ENCODE data around the gene IGFBPL1.
A peak's percentile ranks its signal among the peaks of the same experiment; 100 is the strongest.

IGFBPL1 gene

DNA sequence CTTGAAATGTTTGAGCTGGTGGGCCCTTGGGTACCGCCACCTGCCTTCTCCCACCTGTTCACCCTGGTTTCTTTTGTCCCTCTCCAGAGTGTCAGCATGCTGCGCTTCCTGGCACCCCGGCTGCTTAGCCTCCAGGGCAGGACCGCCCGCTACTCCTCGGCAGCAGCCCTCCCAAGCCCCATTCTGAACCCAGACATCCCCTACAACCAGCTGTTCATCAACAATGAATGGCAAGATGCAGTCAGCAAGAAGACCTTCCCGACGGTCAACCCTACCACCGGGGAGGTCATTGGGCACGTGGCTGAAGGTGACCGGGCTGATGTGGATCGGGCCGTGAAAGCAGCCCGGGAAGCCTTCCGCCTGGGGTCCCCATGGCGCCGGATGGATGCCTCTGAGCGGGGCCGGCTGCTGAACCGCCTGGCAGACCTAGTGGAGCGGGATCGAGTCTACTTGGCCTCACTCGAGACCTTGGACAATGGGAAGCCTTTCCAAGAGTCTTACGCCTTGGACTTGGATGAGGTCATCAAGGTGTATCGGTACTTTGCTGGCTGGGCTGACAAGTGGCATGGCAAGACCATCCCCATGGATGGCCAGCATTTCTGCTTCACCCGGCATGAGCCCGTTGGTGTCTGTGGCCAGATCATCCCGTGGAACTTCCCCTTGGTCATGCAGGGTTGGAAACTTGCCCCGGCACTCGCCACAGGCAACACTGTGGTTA, 28.4 kb downstream of the IGFBPL1 start:
- H3K4me1 Mint-ChIP-seq (ENCODE audit: low read depth) = peaks cover 15% of the 10 kb centered on the region
- no peak overlapping the region for H3K4me3 Mint-ChIP-seq
- H3K9me3 Mint-ChIP-seq = no peaks in the 10 kb centered on the region
- H3K27me3 Mint-ChIP-seq (ENCODE audit: low read depth) = peaks cover 5% of the 10 kb centered on the region
- peaks cover 7% of the 10 kb centered on the region for H3K36me3 Mint-ChIP-seq (ENCODE audit: low read depth)
- no peak overlapping the region for H3K27ac Mint-ChIP-seq

DNA sequence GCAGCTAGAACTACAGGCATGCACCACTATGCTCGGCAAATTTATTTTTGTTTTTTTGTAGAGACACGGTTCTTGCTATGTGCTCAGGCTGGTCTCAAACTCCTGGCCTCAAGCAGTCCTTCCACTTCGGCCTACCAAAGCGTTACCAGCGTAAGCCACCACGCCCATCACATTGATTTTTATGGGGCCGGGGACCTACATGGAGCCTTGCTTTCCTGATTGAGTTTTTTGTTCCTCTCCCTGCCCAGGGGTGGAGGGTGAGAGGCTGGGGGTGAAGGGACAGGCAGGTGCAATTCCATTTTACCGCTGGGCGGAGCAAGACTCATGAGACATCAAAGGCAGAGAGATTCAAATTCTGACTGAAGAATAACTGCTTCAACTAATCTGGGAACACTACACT, 29.8 kb downstream of the IGFBPL1 start:
- peaks cover 16% of the 10 kb centered on the region for H3K27me3 Mint-ChIP-seq (ENCODE audit: low read depth)
- H3K27ac Mint-ChIP-seq = no peak overlapping the region
- no peak overlapping the region for H3K4me3 Mint-ChIP-seq
- no peaks in the 10 kb centered on the region for H3K9me3 Mint-ChIP-seq
- H3K4me1 Mint-ChIP-seq (ENCODE audit: low read depth) = peaks cover 15% of the 10 kb centered on the region
- peaks cover 7% of the 10 kb centered on the region for H3K36me3 Mint-ChIP-seq (ENCODE audit: low read depth)

DNA sequence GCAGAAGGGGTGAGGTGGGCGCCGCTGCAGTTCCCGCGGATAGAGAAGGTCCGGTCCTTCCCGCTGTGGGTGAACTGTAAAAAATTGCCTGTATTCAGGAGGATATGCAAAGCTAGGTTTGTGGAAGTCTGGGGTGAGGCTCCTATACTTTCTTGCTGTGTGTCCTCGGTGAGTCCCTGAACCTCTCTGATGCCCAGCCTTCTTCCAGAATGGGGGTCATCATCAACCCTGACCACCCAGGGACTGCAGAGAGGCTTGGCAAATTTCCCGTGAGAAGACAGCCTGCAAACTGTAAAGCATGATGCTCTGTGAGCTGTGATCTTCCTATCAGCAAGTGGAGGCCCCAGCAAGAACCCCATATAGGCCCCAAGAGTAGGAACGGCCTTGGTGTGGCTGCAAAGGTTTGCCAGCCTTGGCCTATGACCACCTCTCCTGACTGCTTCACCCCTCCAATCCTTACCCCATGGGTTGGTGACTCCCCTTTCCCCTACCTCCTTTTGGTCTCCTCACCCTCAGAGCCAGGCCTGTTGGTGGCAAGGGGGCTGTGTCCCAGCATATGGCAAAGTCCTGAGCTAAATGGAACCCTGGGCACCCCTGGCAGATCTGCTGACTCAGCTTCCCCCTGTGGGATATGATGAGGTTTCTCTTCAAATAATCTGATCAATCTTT, 31.0 kb downstream of the IGFBPL1 start:
- Mint-ChIP-seq H3K27ac (peak overlapping the region; percentile 75), H3K4me1 (ENCODE audit: low read depth) (peaks cover 15% of the 10 kb centered on the region), H3K9me3 (no peaks in the 10 kb centered on the region), H3K4me3 (peak overlapping the region; percentile 89), H3K27me3 (ENCODE audit: low read depth) (peaks cover 19% of the 10 kb centered on the region), H3K36me3 (ENCODE audit: low read depth) (peaks cover 7% of the 10 kb centered on the region)

DNA sequence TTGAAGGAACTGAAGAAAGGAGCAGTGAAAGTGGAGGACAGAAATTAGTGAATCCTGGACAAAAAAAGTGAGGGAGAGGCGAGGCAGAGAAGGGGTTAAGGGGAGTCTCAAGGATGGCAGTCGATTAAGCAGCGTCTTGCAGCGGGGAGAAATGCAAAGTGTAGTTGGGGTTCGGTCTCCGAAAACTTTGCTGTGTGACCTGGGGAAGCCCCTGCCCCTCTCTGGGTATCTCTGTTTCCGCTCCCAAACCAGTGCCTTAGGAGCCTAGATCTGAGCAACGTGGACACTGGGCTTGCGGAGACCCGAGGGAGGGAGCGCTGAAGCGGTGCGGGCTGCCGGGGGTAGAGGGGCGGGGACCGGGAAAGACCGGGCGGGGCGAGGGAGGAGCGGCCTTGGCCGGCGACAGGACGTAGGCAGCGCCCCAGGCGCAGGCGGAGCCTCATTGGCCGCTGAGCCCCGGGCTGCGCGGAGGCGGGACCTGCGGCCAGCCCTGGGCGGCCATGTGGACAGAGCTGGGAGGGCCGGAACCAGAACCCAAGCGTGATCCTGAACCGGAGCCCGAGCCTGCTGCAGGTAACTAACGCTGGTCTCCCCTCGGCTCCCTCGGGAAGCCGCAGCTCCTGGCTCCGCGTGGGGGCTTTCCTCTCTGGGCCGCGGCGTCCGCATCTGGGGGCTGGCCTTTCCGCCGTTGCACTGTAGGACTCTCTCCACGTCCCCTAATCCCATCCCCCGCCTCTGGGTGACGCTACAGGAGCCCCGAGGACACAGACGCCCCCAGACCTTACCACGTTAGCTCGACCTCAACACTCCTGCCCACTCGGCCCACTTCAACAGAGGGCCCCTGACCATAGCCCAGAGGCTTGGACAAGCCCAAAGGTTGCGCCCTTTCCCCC, 31.8 kb downstream of the IGFBPL1 start, which contains the start of gene ALDH1B1:
TSS of gene ALDH1B1 (plus strand) at position 468 of the 893 bp plus-strand sequence. CDS start 3,047 bp downstream, outside the sequence.
- Mint-ChIP-seq H3K27me3 (ENCODE audit: low read depth) (peaks cover 19% of the 10 kb centered on the region), H3K36me3 (ENCODE audit: low read depth) (peaks cover 3% of the 10 kb centered on the region), H3K9me3 (no peaks in the 10 kb centered on the region), H3K27ac (peak within 1 kb of the TSS; percentile 75), H3K4me3 (peak within 1 kb of the TSS; percentile 89), H3K4me1 (ENCODE audit: low read depth) (peaks cover 15% of the 10 kb centered on the region)

DNA sequence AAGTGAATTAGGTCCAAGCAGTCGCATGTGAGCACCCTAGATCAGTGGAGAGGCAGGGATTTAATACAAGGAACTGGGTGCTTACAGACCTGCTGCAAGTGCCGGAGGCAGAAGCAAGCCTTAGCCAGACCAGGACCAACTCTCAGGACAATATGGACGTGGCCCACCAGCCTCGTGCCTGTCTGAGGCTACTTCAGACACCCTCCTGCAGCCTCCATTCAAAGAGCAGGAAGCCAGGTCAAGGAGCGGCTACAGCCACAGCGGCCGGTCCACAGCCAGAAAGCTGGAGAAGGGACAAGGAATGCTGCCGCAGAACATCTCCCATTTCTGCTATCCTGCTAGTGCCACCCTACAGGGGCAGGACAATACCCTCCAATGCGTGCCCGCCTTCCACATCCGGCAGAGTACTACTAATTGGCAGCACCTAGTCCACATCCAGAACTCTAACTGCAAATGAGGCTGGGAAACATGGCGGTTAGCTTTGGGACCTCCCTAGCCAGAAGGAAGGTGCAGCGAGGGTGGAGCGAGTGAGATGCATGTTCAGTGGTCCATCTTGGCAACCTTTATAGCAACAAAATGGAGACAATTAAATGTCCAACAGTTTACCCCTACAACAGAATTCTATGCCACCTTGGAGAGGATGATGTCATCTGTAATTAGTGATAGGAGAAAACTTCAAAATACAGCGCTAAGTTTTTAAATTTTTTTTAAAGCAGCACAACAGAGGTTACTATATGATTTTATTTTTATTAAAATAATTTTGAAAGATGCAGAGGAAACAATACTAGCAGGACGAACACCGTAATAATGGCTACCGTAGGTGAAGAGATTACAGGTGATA, 32.8 kb downstream of the IGFBPL1 start:
- Mint-ChIP-seq H3K27ac (no peak overlapping the region), H3K4me3 (peak overlapping the region; percentile 89), H3K4me1 (ENCODE audit: low read depth) (peaks cover 15% of the 10 kb centered on the region), H3K9me3 (no peaks in the 10 kb centered on the region), H3K36me3 (ENCODE audit: low read depth) (peaks cover under 1% of the 10 kb centered on the region), H3K27me3 (ENCODE audit: low read depth) (peaks cover 19% of the 10 kb centered on the region)

DNA sequence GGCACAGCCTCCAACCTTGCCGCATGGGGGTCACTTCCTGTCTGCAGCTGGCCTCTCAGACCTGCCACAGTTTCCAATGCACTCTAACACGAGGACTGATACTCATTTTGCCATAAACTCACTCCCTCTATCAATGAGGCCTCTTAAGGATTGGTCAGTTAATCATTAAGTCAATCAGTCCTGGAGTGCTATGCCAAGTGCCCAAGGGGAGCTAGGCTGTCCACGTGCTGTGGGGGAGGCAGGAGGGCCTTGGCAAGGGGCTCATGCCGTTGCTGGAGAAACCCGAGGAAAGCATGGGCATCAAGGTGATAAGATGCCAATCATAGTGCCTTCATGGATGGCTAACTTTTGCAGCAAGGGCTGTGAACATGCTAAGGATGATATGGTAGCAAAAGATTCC, 33.4 kb downstream of the IGFBPL1 start:
- Mint-ChIP-seq H3K36me3 (ENCODE audit: low read depth) (no peaks in the 10 kb centered on the region), H3K9me3 (no peaks in the 10 kb centered on the region), H3K27me3 (ENCODE audit: low read depth) (peaks cover 19% of the 10 kb centered on the region), H3K27ac (no peak overlapping the region), H3K4me3 (peak overlapping the region; percentile 62), H3K4me1 (ENCODE audit: low read depth) (peaks cover 15% of the 10 kb centered on the region)

DNA sequence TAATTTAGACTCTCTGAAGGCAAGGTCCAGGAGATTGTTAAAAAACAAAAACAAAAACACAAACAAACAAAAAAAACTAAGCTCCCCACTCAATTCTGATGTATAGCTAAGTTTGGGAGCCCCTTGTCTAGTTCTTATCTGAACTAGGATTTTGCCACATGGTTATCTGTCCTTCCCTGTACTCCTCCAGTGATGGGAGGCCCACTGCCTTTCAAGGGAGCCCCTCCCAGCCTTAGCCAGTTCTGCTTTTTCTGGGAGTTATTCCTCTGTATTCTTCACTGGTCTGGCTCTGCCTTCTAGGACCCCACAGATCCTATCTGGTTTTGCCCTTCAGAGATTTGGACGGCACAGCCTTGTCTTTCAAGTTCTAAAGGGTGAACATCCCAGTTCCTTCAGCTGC, 33.8 kb downstream of the IGFBPL1 start:
- Mint-ChIP-seq H3K27me3 (ENCODE audit: low read depth) (peaks cover 19% of the 10 kb centered on the region), H3K4me1 (ENCODE audit: low read depth) (peaks cover 15% of the 10 kb centered on the region), H3K4me3 (no peak overlapping the region), H3K27ac (no peak overlapping the region), H3K36me3 (ENCODE audit: low read depth) (no peaks in the 10 kb centered on the region), H3K9me3 (no peaks in the 10 kb centered on the region)

DNA sequence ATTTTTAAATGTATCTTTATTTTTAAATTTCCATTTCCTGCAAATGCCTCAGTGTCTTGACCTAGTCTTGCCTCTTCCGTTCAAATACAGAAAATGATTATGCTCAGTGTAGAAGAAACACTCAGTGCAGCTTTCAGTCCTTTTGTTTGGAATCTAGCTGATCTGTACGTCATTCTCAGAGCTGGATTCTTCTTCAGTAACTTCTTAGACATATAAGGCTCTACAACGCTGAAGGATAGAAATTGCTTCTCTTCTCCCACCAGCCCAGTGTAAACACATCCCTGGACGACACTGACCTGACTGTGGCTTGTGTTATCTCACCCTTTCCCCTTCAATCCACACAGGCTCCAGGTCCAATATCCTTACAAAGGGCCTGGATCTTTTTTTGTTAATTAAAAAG, 34.9 kb downstream of the IGFBPL1 start:
- peaks cover 15% of the 10 kb centered on the region for H3K4me1 Mint-ChIP-seq (ENCODE audit: low read depth)
- H3K27ac Mint-ChIP-seq = no peak overlapping the region
- peaks cover 23% of the 10 kb centered on the region for H3K27me3 Mint-ChIP-seq (ENCODE audit: low read depth)
- H3K9me3 Mint-ChIP-seq = peaks cover 4% of the 10 kb centered on the region
- H3K4me3 Mint-ChIP-seq = no peak overlapping the region
- H3K36me3 Mint-ChIP-seq (ENCODE audit: low read depth) = no peaks in the 10 kb centered on the region

DNA sequence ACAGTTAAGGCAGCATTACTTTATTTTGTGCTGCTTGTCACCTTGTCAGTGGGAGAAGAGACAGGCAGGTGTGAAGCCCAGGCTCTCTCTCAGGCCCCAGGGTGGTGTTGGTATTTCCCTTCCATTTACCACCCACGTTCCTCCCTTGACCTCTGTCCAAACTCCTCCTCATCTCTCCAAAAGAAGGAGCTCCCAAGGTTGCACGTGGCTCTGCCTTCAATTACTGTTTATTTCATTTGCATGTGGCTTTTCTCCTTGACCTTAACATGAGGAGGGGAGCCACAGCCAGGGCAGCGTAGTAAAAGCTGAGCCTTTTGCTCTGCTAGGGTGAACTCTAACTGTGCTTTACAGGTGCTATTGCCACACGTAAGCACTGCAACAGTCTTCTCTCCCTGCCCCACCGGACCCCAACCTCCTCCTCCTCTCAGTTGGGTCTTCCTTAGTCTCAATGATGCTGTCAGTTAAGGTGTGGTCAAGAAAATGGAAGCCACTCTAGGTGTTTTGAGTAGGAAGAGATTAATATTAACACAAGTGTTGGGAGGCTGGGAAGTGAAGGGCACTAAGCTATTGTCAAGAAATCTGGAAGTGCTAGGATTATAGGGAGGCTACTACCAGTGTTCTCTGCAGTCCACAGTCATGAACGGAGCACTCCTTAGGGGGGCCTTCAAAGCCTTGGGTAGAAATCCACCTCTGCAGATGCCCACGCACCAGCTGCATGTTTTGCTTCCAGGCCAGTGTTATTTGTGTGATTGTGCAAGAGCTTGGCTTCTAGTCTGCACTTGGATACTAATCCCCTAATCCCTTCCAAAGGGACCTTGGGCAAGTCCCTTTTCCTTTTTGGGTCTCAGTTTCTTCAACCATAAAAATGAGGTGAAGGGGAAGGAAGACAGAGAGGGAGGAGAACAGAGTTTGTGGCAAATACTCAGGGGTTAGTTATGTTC, 35.7 kb downstream of the IGFBPL1 start:
- no peak overlapping the region for H3K4me3 Mint-ChIP-seq
- H3K27ac Mint-ChIP-seq = no peak overlapping the region
- peaks cover 27% of the 10 kb centered on the region for H3K27me3 Mint-ChIP-seq (ENCODE audit: low read depth)
- H3K9me3 Mint-ChIP-seq = peaks cover 4% of the 10 kb centered on the region
- no peaks in the 10 kb centered on the region for H3K36me3 Mint-ChIP-seq (ENCODE audit: low read depth)
- H3K4me1 Mint-ChIP-seq (ENCODE audit: low read depth) = peaks cover 10% of the 10 kb centered on the region

DNA sequence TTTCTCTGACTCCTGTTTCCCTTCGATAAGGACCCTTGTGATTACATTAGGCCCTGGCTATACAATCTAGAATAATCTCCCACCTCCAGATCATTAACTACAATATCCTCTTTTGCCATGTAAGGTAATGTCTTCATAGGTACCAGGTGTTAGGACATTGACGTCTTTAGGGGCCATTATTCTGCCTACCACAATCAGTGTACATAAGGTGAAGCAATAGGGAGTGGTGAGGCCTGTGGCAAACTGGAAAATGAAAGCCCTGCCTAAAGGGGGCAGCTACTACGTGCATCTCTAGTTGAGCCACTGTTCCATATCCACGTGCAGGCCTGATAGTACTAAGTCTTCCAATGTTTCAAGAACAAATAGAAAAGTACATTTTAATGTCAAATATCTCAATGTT, 36.5 kb downstream of the IGFBPL1 start:
- peaks cover 6% of the 10 kb centered on the region for H3K4me1 Mint-ChIP-seq (ENCODE audit: low read depth)
- H3K9me3 Mint-ChIP-seq = peaks cover 4% of the 10 kb centered on the region
- no peaks in the 10 kb centered on the region for H3K36me3 Mint-ChIP-seq (ENCODE audit: low read depth)
- no peak overlapping the region for H3K27ac Mint-ChIP-seq
- no peak overlapping the region for H3K4me3 Mint-ChIP-seq
- H3K27me3 Mint-ChIP-seq (ENCODE audit: low read depth) = peaks cover 27% of the 10 kb centered on the region

DNA sequence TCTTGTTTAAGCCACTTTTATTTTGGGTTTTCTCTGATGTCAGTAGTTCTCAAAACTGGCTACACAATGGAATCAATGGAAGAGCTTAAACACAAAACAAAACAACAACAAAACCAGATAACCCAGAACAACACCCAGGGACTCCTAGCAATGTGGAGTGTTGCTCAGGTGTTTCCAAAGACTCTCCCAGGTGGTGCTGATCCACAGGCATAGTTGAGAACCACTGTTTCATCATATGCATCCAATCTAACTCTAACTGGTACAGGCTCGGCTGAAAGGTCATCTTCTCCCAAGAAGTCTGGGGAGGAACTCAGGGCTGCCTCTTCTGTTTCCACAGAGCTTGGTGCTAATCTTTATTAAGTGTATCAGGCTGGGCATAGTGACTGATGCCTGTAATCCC, 37.2 kb downstream of the IGFBPL1 start:
- H3K27me3 Mint-ChIP-seq (ENCODE audit: low read depth) = peaks cover 27% of the 10 kb centered on the region
- H3K4me1 Mint-ChIP-seq (ENCODE audit: low read depth) = peaks cover 5% of the 10 kb centered on the region
- H3K36me3 Mint-ChIP-seq (ENCODE audit: low read depth) = no peaks in the 10 kb centered on the region
- H3K27ac Mint-ChIP-seq = no peak overlapping the region
- H3K9me3 Mint-ChIP-seq = peaks cover 4% of the 10 kb centered on the region
- no peak overlapping the region for H3K4me3 Mint-ChIP-seq

DNA sequence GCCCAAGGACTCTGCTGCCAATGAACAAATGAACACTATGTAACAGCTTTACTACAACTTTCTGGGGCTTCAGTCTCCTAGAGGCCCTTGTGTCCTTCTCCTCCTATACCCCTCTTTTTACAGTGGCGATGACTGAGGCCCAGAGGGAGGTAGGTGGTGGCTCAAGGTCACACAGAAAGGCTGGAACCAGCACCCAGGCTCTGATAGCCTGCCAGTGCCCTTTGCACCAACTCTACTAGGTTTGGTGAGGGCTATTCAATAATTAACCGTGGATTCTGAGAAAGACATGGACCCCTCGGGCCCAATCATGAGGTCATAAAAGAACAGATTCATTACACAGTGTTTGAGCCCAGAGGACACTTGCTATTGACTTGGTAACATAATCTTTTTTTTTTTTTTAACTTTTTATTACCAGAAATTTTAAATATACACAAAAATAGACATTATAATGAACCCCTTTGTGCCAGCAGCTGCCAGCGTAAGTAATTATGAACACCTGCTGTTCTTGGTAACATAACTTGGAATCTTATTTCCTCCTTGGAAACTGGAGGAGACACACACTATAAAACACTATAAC, 37.8 kb downstream of the IGFBPL1 start:
- Mint-ChIP-seq H3K27ac (no peak overlapping the region), H3K4me1 (ENCODE audit: low read depth) (no peaks in the 10 kb centered on the region), H3K4me3 (no peak overlapping the region)

DNA sequence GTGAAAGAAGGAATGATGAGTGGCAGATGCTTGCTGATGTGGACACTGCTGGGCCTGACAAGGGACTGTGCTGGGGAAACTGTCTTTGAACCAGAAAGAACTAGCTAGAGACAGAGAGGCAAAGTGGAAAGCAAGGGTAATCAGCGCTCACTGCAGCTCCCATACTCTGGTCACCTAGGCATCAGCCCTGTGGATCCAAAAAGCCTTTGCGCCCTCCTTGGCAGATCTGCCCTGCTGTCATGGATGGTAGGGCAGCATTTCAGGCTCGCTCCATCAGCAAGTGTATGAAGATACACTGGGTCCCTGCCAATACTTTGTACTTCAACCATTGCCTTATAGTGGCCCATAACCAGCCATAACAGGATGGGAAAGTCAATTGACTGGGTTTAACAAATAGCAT, 38.4 kb downstream of the IGFBPL1 start:
- Mint-ChIP-seq H3K9me3 (peaks cover 4% of the 10 kb centered on the region), H3K27ac (no peak overlapping the region), H3K36me3 (ENCODE audit: low read depth) (no peaks in the 10 kb centered on the region), H3K4me1 (ENCODE audit: low read depth) (no peaks in the 10 kb centered on the region), H3K4me3 (no peak overlapping the region), H3K27me3 (ENCODE audit: low read depth) (peaks cover 23% of the 10 kb centered on the region)

More for the DNA sequence above, 37.8 kb downstream of the IGFBPL1 start:
- peaks cover 4% of the 10 kb centered on the region for H3K9me3 Mint-ChIP-seq
- H3K36me3 Mint-ChIP-seq (ENCODE audit: low read depth) = no peaks in the 10 kb centered on the region
- H3K27me3 Mint-ChIP-seq (ENCODE audit: low read depth) = peaks cover 27% of the 10 kb centered on the region
